OCI-LY3 (cell line): ENCODE data around the gene ARHGAP15.

Source experiments
- H2AFZ ChIP-seq: fragments of 200-600, 300-600 bp; shearing (Covaris generic); 2 replicates; pipeline ENCODE4 v1.6.0; 2014; ENCODE audit warnings: antibody characterized with exemption, low read depth, low read length
- H3K27ac ChIP-seq: fragments of 200-600, 300-600 bp; sonication (generic); 2 replicates; pipeline ENCODE4 v1.5.1; 2014; ENCODE audit warnings: mild to moderate bottlenecking, low read length, moderate library complexity, mixed read lengths
- H3K27me3 ChIP-seq: fragments of 200-600, 300-600 bp; sonication (generic); 2 replicates; pipeline ENCODE4 v1.6.1; 2014; ENCODE audit warnings: low read depth, low read length, mixed read lengths
- H3K36me3 ChIP-seq: fragments of 200-600, 300-600 bp; sonication (generic); replicated peaks from 2 replicates; pipeline ENCODE3; 2014; ENCODE audit warnings: low read depth, low read length, mixed read lengths
- H3K4me1 ChIP-seq: fragments of 300-600, 200-600 bp; sonication (generic); 2 replicates; pipeline ENCODE4 v1.6.1; 2014; ENCODE audit warnings: low read length, mixed read lengths
- H3K4me2 ChIP-seq: fragments of 200-600, 300-600 bp; sonication (generic); 2 replicates; pipeline ENCODE4 v1.6.1; 2014; ENCODE audit warnings: low read length, mixed read lengths
- H3K4me3 ChIP-seq: fragments of 300-600, 200-600 bp; sonication (generic); 2 replicates; pipeline ENCODE4 v1.5.1; 2014; ENCODE audit warnings: antibody characterized with exemption, mild to moderate bottlenecking, low read length, moderate library complexity
- H3K79me2 ChIP-seq: fragments of 300-600, 200-600 bp; shearing (Covaris generic); 2 replicates; pipeline ENCODE4 v1.6.1; 2014; ENCODE audit warnings: mild to moderate bottlenecking, low read length, mixed read lengths
- H3K9ac ChIP-seq: fragments of 300-600, 200-600 bp; shearing (Covaris generic); 2 replicates; pipeline ENCODE4 v1.6.0; 2014; ENCODE audit warnings: mild to moderate bottlenecking, low read length, moderate library complexity
- H3K9me3 ChIP-seq: fragments of 200-600, 300-600 bp; shearing (Covaris generic); 2 replicates; pipeline ENCODE4 v1.6.1; 2014; ENCODE audit warnings: low read length, mixed read lengths; ENCODE audit not compliant: insufficient read depth
- H4K20me1 ChIP-seq: fragments of 200-600, 300-600 bp; sonication (generic); 2 replicates; pipeline ENCODE4 v1.6.1; 2016; ENCODE audit warnings: low read length, mixed read lengths; ENCODE audit not compliant: insufficient read depth
- EZH2phosphoT487 ChIP-seq: fragments of 200-600 bp; shearing (Covaris generic); IDR thresholded peaks from 2 replicates; pipeline ENCODE4 v1.6.1; 2018; ENCODE audit warnings: antibody characterized with exemption, mixed run types, low read depth
- TF ChIP-seq, protein P1 (sequence below): fragments of 200-600, 300-600 bp; sonication (generic); IDR thresholded peaks from 2 replicates; pipeline ENCODE4 v1.5.1; 2014; ENCODE audit warnings: antibody characterized with exemption, low read length, low read depth

Gene ARHGAP15

GRCh38 chr2:143142598-143142997, 13.4 kb downstream of the ARHGAP15 start:
- Histone ChIP-seq H4K20me1 (peaks cover 45% of the 10 kb centered on the region), H3K27ac (no peak overlapping the region)

DNA sequence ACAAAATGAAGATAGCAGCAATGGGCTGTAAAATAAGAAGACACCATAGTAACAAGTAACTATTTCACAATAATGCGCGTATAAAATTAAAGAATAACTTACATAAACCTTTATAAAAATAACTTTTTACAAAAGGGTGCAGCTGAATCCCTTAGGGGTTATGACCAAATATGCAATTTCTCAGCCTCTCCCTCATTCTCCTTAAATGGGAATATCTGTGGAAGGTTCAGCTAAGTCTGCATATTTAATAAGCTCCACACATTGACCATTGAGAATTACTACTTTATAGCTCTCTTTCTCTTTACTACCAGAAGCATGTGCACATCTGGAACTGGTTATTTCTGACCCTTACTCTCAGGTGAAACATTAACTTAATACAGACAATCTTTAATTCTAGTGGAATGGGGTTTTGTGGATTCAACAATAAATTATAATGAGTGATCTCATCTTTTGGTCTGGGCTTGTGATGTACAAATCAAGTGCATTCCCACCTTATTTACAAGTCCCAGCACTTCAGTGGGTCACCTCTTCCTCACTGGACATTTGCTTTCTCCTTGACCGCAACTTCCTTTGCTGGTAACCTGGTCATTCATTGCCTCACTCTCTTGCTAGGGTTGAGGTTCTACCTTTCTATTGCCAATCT, 15.7 kb downstream of the ARHGAP15 start:
- H3K4me2 ChIP-seq = no peak overlapping the region

More at GRCh38 chr2:143142598-143142997, 13.4 kb downstream of the ARHGAP15 start:
- TF ChIP-seq EZH2phosphoT487 = no peak
- TF ChIP-seq, protein P1, sequence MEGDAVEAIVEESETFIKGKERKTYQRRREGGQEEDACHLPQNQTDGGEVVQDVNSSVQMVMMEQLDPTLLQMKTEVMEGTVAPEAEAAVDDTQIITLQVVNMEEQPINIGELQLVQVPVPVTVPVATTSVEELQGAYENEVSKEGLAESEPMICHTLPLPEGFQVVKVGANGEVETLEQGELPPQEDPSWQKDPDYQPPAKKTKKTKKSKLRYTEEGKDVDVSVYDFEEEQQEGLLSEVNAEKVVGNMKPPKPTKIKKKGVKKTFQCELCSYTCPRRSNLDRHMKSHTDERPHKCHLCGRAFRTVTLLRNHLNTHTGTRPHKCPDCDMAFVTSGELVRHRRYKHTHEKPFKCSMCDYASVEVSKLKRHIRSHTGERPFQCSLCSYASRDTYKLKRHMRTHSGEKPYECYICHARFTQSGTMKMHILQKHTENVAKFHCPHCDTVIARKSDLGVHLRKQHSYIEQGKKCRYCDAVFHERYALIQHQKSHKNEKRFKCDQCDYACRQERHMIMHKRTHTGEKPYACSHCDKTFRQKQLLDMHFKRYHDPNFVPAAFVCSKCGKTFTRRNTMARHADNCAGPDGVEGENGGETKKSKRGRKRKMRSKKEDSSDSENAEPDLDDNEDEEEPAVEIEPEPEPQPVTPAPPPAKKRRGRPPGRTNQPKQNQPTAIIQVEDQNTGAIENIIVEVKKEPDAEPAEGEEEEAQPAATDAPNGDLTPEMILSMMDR = no peak
- Histone ChIP-seq H3K9ac (no peak overlapping the region), H2AFZ (no peak overlapping the region), H3K9me3 (no peaks in the 10 kb centered on the region), H3K36me3 (peaks cover 17% of the 10 kb centered on the region), H3K4me2 (no peak overlapping the region), H3K27me3 (no peaks in the 10 kb centered on the region), H3K4me1 (peaks cover 47% of the 10 kb centered on the region), H3K79me2 (peaks cover 80% of the 10 kb centered on the region), H3K4me3 (no peak overlapping the region)

GRCh38 chr2:143146366-143146765, 17.1 kb downstream of the ARHGAP15 start:
- no peak overlapping the region for H3K9ac ChIP-seq
- H3K4me2 ChIP-seq = no peak overlapping the region
- no peak for TF ChIP-seq EZH2phosphoT487
- TF ChIP-seq, protein P1 = no peak
- H3K36me3 ChIP-seq = peaks cover 10% of the 10 kb centered on the region
- peaks cover 39% of the 10 kb centered on the region for H3K4me1 ChIP-seq
- peaks cover 20% of the 10 kb centered on the region for H4K20me1 ChIP-seq
- H2AFZ ChIP-seq = no peak overlapping the region
- no peaks in the 10 kb centered on the region for H3K9me3 ChIP-seq
- H3K27me3 ChIP-seq = no peaks in the 10 kb centered on the region
- peaks cover 64% of the 10 kb centered on the region for H3K79me2 ChIP-seq
- no peak overlapping the region for H3K4me3 ChIP-seq
- no peak overlapping the region for H3K27ac ChIP-seq

More for the DNA sequence above, 15.7 kb downstream of the ARHGAP15 start:
- no peak overlapping the region for H3K9ac ChIP-seq
- H4K20me1 ChIP-seq = peaks cover 31% of the 10 kb centered on the region
- no peak overlapping the region for H3K4me3 ChIP-seq
- TF ChIP-seq EZH2phosphoT487 = no peak
- TF ChIP-seq, protein P1 = no peak
- no peaks in the 10 kb centered on the region for H3K27me3 ChIP-seq
- H3K79me2 ChIP-seq = peaks cover 69% of the 10 kb centered on the region
- peaks cover 39% of the 10 kb centered on the region for H3K4me1 ChIP-seq
- no peak overlapping the region for H2AFZ ChIP-seq
- peaks cover 4% of the 10 kb centered on the region for H3K36me3 ChIP-seq
- no peaks in the 10 kb centered on the region for H3K9me3 ChIP-seq
- no peak overlapping the region for H3K27ac ChIP-seq

GRCh38 chr2:143146815-143147530, 17.8 kb downstream of the ARHGAP15 start:
- Histone ChIP-seq H3K9ac (no peak overlapping the region), H3K4me1 (peaks cover 37% of the 10 kb centered on the region), H3K79me2 (peaks cover 64% of the 10 kb centered on the region), H2AFZ (no peak overlapping the region), H3K36me3 (peaks cover 10% of the 10 kb centered on the region), H3K27ac (no peak overlapping the region), H3K27me3 (no peaks in the 10 kb centered on the region), H3K4me2 (no peak overlapping the region), H3K9me3 (no peaks in the 10 kb centered on the region), H3K4me3 (no peak overlapping the region), H4K20me1 (peaks cover 15% of the 10 kb centered on the region)
- TF ChIP-seq EZH2phosphoT487 = no peak
- TF ChIP-seq, protein P1 = no peak
